ENCODE data around the gene MAZ.

GRCh38 chr16:29808219-29808900 is 2.0 kb downstream of the MAZ start:
- TF ChIP-seq CTCF (IDR thresholded peaks at IDR 0.05) (no peak), POLR2A (IDR thresholded peaks at IDR 0.05) (no peak)

Measured in right lobe of liver (tissue), 4 donors.